ENCODE data around the gene PTGDR2. TPM values are rescaled to one million over a fixed set of nuclear protein-coding genes. Genes with fewer than 3 reads are reported as not detected.

PTGDR2 gene
- total RNA-seq, 1 experiment from 2014 or later, result 0.12 TPM

GRCh38 chr11:60869451-60869825, 13.7 kb upstream of the PTGDR2 start:
- POLR2A ChIA-PET, result no interaction called here
- CTCF ChIA-PET, result no interaction called here

More at GRCh38 chr11:60869451-60869825, 13.7 kb upstream of the PTGDR2 start:
- TF ChIP-seq ZBTB33 (IDR thresholded peaks at IDR 0.05; ENCODE audit: extremely low read depth, insufficient replicate concordance, low read length) (no peak), SP1 (IDR thresholded peaks at IDR 0.05; ENCODE audit: low read depth) (no peak), TCF7L2 (IDR thresholded peaks at IDR 0.05; ENCODE audit: borderline replicate concordance, extremely low read depth, insufficient read depth, insufficient read length) (no peak), EZH2 (IDR thresholded peaks at IDR 0.05) (no peak), SRF (IDR thresholded peaks at IDR 0.05; ENCODE audit: low read depth) (no peak), YY1 (IDR thresholded peaks at IDR 0.05; ENCODE audit: extremely low read depth, insufficient replicate concordance, low read depth, low read length) (no peak), CEBPB (IDR thresholded peaks at IDR 0.05; ENCODE audit: low read depth) (no peak), POLR2AphosphoS5 (IDR thresholded peaks at IDR 0.05; ENCODE audit: low read depth, low read length) (no peak), ATF3 (IDR thresholded peaks at IDR 0.05) (no peak), ZFX (IDR thresholded peaks at IDR 0.05) (no peak), EGR1 (IDR thresholded peaks at IDR 0.05; ENCODE audit: low read depth) (no peak), EZH2phosphoT487 (IDR thresholded peaks at IDR 0.05; ENCODE audit: borderline replicate concordance) (no peak), ELF1 (IDR thresholded peaks at IDR 0.05; ENCODE audit: borderline replicate concordance, low read depth) (no peak), POLR2A (IDR thresholded peaks at IDR 0.05; ENCODE audit: borderline replicate concordance, extremely low read depth, insufficient read depth, insufficient read length) (no peak), RAD21 (IDR thresholded peaks at IDR 0.05; ENCODE audit: low read depth) (no peak), CBX3 (IDR thresholded peaks at IDR 0.05; ENCODE audit: low read depth) (no peak), FOSL1 (IDR thresholded peaks at IDR 0.05; ENCODE audit: low read depth) (no peak)
- TF ChIP-seq, protein P1, sequence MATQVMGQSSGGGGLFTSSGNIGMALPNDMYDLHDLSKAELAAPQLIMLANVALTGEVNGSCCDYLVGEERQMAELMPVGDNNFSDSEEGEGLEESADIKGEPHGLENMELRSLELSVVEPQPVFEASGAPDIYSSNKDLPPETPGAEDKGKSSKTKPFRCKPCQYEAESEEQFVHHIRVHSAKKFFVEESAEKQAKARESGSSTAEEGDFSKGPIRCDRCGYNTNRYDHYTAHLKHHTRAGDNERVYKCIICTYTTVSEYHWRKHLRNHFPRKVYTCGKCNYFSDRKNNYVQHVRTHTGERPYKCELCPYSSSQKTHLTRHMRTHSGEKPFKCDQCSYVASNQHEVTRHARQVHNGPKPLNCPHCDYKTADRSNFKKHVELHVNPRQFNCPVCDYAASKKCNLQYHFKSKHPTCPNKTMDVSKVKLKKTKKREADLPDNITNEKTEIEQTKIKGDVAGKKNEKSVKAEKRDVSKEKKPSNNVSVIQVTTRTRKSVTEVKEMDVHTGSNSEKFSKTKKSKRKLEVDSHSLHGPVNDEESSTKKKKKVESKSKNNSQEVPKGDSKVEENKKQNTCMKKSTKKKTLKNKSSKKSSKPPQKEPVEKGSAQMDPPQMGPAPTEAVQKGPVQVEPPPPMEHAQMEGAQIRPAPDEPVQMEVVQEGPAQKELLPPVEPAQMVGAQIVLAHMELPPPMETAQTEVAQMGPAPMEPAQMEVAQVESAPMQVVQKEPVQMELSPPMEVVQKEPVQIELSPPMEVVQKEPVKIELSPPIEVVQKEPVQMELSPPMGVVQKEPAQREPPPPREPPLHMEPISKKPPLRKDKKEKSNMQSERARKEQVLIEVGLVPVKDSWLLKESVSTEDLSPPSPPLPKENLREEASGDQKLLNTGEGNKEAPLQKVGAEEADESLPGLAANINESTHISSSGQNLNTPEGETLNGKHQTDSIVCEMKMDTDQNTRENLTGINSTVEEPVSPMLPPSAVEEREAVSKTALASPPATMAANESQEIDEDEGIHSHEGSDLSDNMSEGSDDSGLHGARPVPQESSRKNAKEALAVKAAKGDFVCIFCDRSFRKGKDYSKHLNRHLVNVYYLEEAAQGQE (IDR thresholded peaks at IDR 0.05; ENCODE audit: low read depth), result no peak
- TF ChIP-seq, protein P2, sequence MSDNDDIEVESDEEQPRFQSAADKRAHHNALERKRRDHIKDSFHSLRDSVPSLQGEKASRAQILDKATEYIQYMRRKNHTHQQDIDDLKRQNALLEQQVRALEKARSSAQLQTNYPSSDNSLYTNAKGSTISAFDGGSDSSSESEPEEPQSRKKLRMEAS (IDR thresholded peaks at IDR 0.05), result no peak
- TF ChIP-seq, protein P3, sequence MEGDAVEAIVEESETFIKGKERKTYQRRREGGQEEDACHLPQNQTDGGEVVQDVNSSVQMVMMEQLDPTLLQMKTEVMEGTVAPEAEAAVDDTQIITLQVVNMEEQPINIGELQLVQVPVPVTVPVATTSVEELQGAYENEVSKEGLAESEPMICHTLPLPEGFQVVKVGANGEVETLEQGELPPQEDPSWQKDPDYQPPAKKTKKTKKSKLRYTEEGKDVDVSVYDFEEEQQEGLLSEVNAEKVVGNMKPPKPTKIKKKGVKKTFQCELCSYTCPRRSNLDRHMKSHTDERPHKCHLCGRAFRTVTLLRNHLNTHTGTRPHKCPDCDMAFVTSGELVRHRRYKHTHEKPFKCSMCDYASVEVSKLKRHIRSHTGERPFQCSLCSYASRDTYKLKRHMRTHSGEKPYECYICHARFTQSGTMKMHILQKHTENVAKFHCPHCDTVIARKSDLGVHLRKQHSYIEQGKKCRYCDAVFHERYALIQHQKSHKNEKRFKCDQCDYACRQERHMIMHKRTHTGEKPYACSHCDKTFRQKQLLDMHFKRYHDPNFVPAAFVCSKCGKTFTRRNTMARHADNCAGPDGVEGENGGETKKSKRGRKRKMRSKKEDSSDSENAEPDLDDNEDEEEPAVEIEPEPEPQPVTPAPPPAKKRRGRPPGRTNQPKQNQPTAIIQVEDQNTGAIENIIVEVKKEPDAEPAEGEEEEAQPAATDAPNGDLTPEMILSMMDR (IDR thresholded peaks at IDR 0.05 in 2 of 3, conservative IDR thresholded peaks at IDR 0.05 in 1 of 3; ENCODE audit: borderline replicate concordance in 1 of 3, insufficient read depth in 1 of 3, low read depth in 2 of 3, low read length in 2 of 3), result no peak
- DNase-seq (ENCODE audit: low read depth, low spot score) (no peak), ATAC-seq (no peak)
- BruUV-seq (replicated peaks), result no TSS peak
- H4K20me1 ChIP-seq (ENCODE audit: insufficient read depth), result no peaks in the 10 kb centered on the region
- no peaks in the 10 kb centered on the region for H3K9me3 ChIP-seq (ENCODE audit: control insufficient read depth in 1 of 2, insufficient read depth in 1 of 2, low read depth in 1 of 2, low read length in 2 of 2)
- no peak overlapping the region for H3K4me2 ChIP-seq (ENCODE audit: low read length)
- no peaks in the 10 kb centered on the region for H3K9me2 ChIP-seq (ENCODE audit: insufficient read depth)
- no peaks in the 10 kb centered on the region for H3K36me3 ChIP-seq (ENCODE audit: control insufficient read depth in 1 of 2, insufficient read depth in 2 of 2, low read length in 2 of 2)
- RAD21 ChIA-PET (ENCODE audit: low non-redundant PET in 1 of 2, low total read pairs in 2 of 2, uncharacterized antibody in 2 of 2, unreplicated experiment in 2 of 2), result no interaction called here
- no peak overlapping the region for H2AFZ ChIP-seq (ENCODE audit: low read depth, low read length, poor library complexity, severe bottlenecking)
- intact Hi-C loops (cut with micrococcal nuclease), result no loop called here
- H3K4me3 ChIP-seq (replicated peaks in 1 of 2; ENCODE audit: low read depth in 1 of 2, low read length in 2 of 2), result no peak overlapping the region
- no peaks in the 10 kb centered on the region for H3K79me2 ChIP-seq (ENCODE audit: insufficient read depth, low read length)
- 0 out of 2 replicates have a peak, but pooled peaks cover under 1% of the 10 kb centered on the region for H3K27me3 ChIP-seq (ENCODE audit: insufficient read depth, low read length)
- H3K4me1 ChIP-seq (ENCODE audit: control insufficient read depth in 1 of 2, insufficient read depth in 2 of 2, low read length in 2 of 2), result peaks cover 0 to 4% of the 10 kb centered on the region in 2 experiments; a peak in 2 of 4 replicates
- no peak overlapping the region for H3K27ac ChIP-seq (ENCODE audit: low read depth, low read length)
- no peak overlapping the region for H3K9ac ChIP-seq (ENCODE audit: low read length)

Data from HCT116 (cell line).